Stimulated activated CD4-positive, alpha-beta T cell treated with anti-CD3 and anti-CD28 coated beads, Interleukin-12 subunit alpha, Interleukin-12 subunit beta, amount 100 ng/mL, for 4 hours (primary cell): ENCODE data around the gene UPF2.
"Not testable (repeated sequence)": the region's sequence is repeated elsewhere in the genome, so short reads cannot be mapped to it uniquely, and the experiment has no call there.

Experiments used
- DNase-seq: peaks from one replicate; pipeline ENCODE4 v3.0.0-alpha.2; 2020

Gene UPF2

GRCh38 chr10:11901833-11902475, 140.7 kb downstream of the UPF2 start:
- DNase-seq = no peak

- no peak for DNase-seq
Measured at GRCh38 chr10:11901454-11901832, 141.2 kb downstream of the UPF2 start.

GRCh38 chr10:11901036-11901301, 141.6 kb downstream of the UPF2 start:
- no peak for DNase-seq

GRCh38 chr10:11899067-11899876, 143.3 kb downstream of the UPF2 start:
- DNase-seq = no peak

GRCh38 chr10:11898372-11899066, 144.1 kb downstream of the UPF2 start:
- no peak for DNase-seq

GRCh38 chr10:11898033-11898371, 144.6 kb downstream of the UPF2 start:
- no peak for DNase-seq

GRCh38 chr10:11896549-11897200, 145.9 kb downstream of the UPF2 start:
- no peak for DNase-seq

- no peak for DNase-seq
Measured at GRCh38 chr10:11895598-11895997, 147.0 kb downstream of the UPF2 start.

- DNase-seq = no peak
Measured at GRCh38 chr10:11895108-11895466, 147.5 kb downstream of the UPF2 start.

- no peak for DNase-seq
Measured at GRCh38 chr10:11894381-11895107, 148.1 kb downstream of the UPF2 start.

GRCh38 chr10:11893749-11894278, 148.8 kb downstream of the UPF2 start:
- DNase-seq = no peak

GRCh38 chr10:11891776-11892486, 150.7 kb downstream of the UPF2 start:
- no peak for DNase-seq

GRCh38 chr10:11889263-11889662, 153.3 kb downstream of the UPF2 start:
- DNase-seq = not testable (repeated sequence)

- DNase-seq = no peak
Measured at GRCh38 chr10:11887381-11888227, 155.0 kb downstream of the UPF2 start.

GRCh38 chr10:11886851-11887250, 155.8 kb downstream of the UPF2 start:
- no peak for DNase-seq

GRCh38 chr10:11886138-11886474, 156.5 kb downstream of the UPF2 start:
- DNase-seq = no peak

GRCh38 chr10:11885437-11886137, 157.0 kb downstream of the UPF2 start:
- DNase-seq = no peak

- no peak for DNase-seq
Measured at GRCh38 chr10:11884706-11885423, 157.7 kb downstream of the UPF2 start.

- DNase-seq = no peak
Measured at GRCh38 chr10:11882646-11883375, 159.8 kb downstream of the UPF2 start.
